NCI-H2227 (cell line): ENCODE data around the gene TWIST2.

Experiments
- DNase-seq: peaks from one replicate; lab custom pipeline; 2025; ENCODE audit not compliant: unreplicated experiment; lab: John Stamatoyannopoulos, UW

TWIST2 gene

DNA sequence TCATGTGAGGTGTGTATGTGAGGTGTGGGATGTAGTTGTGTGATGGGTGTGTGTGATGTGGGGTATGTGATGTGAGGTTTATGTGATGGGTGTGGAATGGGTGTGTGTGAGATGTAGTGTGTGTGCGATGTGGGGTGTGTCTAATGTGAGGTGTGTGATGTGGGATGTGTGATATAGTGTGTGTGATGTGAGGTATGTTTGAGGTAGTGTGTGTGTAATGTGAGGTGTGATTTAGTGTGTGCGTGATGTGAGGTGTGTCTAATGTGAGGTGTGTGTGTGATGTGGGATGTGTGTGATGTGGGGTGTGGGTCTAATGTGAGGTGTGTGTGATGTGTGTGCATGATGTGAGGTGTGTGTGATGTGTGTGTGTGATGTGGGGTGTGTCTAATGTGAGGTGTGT, 55.3 kb downstream of the TWIST2 start:
- DNase-seq: no peak

DNA sequence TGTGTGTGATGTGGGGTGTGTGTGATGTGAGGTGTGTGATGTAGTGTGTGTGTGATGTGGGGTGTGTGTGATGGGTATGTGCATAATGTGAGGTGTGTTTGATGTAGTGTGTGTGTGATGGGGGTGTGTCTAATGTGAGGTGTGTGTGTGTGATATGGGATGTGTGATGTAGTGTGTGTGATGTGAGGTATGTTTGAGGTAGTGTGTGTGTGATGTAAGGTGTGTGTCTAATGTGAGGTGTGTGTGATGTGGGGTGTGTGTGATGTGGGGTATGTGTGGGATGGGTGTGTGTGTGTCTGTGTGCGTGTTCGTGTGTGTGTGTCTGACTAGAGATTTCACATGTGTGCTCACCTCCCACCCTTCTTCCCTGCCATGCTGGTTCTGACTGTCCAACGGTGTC, 56.3 kb downstream of the TWIST2 start:
- no peak for DNase-seq

DNA sequence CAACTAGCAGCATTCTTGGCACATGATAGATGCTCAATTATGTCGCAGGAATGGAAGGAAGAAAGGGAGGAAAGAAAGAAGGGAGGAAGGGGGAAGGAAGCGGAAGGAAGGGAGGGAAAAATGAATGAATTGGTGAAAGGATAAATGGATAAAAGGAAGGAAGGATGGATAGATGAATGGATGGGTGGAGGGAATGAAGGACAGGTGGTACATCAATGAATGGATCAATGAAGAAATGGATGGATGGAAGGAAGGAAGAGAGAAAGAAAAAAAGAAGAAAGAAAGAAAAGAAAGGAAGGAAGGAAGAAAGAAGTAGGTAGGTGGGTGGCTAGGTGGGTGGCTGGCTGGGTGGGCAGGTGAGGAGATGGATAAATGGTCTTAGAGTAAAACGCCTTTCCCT, 56.8 kb downstream of the TWIST2 start:
- no peak for DNase-seq

DNA sequence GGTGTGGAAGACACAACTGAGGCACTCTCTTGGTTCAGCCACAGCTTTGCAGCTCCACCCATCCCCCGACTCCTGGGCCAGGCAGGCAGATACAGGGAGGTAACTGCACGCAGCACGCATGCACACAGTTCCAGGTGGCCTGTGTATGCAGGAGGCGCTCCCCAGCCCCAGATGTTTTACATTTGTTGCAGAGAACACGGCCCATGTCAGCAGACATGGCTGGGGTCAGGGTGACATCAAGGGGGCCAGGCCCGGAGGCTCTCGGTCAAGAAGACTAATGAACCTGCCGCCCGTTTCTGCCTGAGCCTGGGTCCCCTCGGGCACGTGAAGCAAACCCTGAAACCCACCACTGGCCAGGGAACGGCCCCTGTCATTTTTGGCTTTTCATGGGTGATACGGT, 57.3 kb downstream of the TWIST2 start:
- no peak for DNase-seq

DNA sequence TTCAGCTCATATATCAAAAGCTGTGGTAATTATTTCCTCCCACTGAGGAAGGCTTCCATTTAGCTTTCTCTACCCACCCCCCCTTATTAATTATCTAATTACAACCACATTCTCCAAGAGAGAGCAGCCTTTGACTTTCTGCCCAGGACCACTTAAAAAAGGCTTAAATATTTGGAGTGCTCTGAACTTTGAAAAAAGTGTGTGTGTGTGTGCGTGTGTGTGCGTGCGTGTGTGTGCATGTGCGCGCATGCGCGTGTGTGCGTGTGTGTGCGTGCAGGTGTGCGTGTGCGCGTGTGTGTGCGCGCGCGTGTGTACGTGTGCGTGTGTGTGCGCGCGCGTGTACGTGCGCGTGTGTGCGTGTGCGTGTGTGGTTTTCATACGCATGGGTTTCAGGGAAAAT, 57.8 kb downstream of the TWIST2 start:
- no peak for DNase-seq

DNA sequence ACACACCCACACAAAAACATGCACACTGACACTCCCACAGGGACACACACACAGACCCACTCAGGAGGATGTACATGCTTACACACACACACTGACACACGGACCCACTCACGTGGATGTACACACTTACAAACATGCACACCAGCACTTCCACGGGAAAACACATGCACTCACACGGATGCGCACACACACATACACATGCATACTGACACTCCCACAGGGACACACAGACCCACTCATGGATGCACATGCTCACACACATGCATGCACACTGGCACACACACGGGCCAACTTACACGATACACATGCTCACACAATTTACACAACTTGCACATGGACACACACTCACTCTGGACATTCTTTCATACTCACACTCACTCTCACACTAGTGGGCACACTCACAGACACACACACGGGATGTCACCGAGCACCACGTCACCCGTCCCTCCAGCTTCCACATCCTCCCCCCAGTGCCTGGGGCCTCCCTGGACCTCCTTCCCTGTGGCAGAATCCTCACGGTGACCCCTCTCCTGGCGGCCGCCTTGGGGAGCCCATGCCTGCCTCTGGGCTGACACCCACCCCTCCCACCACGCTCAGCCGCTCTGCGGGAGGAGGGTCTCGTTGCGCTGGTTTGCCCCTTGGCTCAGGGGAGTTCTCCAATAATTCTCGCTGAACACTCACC, 58.5 kb downstream of the TWIST2 start:
- no peak for DNase-seq

DNA sequence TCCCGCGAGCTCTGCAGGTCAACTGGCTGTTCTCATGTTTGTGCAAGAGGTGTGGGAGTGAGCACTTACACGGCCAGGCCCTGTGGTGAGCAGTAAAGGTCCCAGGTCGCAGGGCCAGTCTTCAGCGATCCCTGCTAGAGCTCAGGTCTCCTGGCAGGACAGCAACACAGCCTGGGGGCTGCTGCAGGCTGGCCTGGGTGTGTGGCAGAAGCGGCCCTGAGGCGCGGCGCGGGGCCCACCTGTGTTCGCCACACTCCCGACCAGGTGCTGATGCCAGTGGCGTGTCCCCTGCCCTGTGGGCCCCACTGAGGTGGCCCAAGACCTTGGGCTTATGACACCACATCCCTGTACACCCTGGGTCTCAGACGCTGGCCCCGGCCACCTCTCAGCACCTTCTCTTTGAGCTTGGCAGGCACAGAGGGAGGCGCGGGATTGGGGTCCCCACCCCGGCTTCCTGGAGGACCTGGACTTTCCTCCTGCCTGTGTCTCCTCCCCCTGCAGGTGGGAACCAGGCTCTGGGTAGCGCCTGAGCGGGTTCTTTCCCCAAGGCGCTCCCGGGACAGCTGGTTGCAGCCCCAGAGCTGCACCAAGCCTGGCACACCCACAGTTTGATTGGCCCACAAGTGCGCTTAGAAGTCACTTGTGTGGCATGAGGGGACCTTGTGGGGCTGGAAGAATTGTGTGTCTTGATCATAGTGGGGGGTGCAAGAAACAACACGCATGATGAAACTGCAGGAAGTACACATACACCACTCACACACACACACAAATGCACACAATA, 59.2 kb downstream of the TWIST2 start:
- no peak for DNase-seq

DNA sequence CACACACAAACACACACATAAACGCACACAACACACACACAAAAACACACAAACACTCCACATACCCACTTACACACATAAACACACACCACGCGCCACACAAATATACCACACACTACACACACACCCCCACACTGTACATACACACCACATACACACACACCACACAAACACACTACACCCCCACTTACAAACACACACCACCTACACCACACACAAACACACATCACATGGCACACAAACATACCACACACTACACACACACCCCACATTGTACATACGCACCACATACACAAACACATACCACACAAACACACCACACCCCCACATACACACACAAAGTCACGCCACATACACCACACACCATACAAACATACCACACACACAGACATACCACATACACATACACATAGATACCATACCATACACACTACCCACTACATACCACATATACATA, 59.9 kb downstream of the TWIST2 start:
- DNase-seq: no peak

DNA sequence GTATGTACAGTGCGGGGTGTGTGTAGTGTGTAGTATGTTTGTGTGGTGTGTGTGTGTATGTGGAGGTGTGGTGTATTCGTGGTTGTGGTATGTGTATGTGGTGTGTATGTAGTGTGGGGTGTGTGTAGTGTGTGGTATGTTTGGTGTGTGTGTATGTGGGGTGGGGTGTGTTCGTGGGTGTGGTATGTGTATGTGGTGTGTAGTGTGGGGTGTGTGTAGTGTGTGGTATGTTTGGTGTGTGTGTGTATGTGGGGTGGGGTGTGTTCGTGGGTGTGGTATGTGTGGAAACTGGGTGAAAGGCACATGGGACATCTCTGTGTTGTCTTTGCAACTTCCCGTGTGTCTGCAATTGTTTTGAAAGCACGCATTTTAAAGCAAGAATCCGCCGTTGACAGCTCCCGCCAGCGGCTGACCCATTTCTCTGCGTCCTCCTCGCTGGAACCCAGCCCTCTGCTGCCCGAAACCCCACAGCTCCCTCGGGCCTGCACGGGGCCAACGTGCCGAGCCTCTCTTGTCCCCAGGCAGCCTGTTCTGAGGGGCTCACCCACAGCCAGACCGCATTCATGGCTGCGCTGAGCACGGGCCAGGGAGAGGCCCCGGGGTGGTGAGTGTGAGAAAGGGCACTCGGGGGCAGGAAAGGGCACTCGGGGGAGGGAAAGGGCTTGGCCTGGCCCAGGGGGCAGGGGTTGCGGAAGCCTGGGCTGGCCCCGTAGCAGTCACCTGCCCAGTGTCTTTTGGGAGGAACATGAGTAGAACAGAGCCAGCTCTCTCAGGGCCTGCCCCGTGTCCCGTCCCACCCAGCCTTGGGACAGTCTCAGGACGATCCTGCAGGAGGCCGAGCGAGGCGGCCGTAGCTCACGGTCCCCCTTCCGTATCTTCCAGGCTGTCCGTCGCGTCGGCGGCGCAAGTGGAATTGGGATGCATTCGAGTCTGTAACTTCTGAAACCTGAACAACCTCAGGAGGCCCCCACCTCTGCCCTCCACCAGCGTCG, 61.4 kb downstream of the TWIST2 start:
- no peak for DNase-seq

DNA sequence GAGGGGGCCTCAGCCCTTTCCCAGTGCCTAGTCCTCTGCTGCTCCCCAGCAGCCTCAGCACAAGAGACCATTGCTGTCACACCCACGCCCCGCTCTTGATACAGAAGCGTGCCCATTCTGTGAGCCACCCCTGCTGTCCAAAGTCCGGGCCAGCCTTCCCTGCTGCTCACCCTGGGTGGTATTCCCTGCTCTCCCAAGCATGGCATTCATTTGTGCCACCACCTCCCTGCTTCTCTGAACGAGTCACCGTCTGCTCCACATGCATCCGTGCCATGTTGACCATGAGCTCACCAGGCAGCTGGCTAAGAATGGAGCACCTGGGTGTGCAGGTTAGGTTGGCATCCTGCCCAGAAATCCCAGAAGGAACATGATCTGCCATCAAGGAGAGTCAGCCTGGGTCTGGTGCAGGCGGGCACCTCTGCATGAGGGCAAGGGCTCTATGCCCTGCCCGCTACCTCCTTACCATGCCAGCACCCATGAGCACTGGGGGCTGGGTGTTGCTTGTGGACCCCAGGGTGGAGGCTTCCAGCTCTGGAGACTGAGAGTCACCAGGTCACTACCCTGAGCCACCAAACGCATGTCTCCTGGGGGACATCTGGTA, 63.0 kb downstream of the TWIST2 start:
- DNase-seq: no peak

DNA sequence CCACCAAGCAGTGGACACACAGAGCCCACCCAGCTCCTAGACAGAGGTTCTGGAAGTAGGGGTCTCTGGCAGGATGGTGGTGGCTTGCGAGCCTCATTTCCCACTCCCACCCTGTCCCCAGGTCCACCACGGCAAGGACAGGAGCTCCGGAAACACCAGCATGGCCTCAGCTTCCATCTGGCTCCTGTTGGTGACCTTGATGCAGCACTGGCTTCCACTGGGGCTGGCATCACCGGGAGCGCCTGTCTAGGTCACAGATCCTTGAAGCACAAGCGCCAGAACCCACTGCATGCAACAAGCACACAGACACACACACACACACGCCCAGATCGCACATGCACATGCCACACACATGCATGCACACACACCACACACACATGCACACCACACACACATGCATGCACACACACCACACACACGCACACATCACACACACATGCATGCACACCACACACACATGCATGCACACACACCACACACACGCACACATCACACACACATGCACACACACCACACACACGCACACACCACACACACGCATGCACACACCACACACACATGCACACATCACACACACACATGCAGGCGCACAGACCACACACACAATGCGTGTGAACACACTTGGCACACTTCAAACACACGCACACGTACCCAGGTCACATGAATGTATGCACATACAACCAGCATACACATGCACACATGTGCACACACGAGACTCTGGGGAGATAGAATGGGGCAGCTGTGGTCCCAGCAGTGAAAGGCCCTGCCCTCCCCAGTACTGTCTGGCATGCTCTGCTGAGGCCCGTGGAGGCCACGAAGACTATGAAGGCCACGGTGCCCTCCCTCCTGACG, 63.7 kb downstream of the TWIST2 start:
- DNase-seq: no peak

DNA sequence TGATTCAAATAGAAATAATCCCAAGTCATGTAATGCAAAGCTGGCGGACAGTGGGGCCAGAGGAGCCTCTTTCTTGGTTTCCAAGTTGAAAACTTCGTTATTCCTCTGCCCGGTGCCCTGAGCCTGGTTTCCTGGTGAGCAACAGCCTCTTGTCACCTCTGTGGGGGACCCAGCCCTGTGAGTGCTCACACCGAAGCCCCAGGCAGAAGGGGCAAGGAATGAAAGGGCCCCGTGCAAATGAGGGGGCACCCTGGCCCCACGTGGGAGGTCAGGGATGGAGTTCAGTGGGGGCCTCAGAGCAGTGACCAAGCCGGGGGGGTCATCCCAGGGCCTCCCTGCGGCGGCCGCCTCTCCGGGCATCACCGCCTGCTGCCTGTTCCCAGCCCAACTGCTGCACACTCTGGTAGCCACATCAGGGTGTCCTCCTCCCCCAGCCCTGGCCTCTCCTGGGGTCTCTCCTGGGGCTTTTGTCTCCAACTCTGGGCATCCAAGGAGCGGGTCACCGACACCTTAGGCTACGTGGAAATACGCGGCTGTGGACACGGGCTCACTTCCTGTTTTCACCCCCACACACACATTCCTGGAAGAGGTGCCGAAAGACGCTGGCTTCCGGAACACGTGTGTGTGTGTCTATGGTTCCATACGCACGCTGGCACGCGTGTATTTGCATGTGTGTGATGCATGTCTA, 64.5 kb downstream of the TWIST2 start:
- DNase-seq: no peak

DNA sequence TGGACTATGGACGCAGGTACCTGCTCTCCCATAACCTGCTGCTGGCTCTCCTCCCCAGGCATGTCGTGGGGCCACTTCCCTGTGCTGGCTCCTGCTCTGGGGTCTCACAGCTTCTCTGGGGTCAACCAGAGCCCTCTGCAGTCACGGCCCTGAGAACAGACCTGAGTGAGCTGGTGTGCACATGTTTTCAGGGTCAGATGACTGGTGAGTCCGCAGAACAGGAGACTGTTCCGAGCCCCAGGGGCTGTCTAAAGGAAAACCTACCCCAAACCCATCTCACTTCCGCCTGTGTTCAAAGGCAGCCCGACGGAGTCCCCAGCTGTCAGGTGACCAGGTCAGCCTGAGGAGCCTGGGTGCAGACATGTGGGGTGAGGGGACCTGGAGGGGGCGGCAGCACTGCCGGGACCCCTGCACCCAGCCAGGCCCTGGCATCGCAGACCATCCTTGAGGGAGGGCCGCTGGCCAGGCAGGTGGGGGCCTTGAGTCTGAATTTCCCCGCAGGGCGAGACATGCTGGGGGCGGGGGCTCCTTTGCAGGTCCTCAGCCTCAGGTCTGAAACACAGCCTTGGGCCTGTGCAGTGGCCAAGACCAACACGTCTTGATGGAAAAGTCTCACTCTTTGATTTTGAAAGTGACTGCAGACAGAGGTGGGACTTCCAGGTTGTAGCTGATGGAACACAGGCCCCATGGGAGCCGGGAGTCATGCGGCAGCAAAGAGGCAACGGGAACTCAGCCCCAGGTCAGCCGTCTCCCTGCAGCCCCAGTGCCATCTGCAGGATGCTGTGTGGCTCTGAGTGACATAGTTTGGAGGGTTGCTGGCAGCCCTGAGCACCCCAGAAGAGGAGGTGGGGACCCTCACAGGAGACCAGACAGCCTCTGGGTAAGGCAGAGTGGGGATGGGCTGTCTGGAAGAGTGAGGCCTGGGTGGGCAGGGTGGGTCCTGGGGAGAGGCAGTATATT, 65.3 kb downstream of the TWIST2 start:
- DNase-seq: no peak

DNA sequence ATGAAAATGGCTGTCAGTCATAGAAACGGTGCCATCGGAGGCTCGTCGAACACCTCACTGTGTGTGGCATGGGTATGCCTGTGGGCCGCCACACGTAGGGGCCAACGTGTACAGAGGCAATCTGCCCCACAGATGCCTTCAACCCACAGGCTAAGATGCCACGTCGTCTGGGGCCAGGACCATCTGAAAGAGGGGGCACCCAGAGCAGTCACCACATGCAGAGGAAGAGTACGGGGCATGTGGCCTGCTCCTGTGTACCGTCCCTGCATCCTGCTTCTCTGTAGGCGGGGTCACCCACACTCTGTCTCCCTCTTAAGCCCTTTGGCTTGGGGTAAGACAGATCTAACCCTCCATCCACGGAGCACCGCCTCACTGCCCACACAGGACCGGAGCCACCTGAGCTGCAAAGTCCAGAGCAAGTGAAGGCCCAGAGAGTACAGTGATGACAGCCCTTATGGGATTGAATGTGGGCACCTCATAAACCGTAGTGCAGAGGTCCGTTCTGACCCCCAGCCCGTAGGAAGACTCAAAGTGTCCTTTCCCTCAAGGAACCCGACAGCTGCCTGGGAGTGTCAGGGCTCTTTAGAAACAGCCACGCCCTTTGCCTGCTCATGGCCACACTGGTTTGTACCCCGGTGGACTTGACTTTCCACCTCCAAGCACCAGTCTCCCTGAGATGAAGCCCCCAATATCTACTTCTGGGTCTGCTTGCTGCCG, 66.2 kb downstream of the TWIST2 start:
- DNase-seq: no peak

DNA sequence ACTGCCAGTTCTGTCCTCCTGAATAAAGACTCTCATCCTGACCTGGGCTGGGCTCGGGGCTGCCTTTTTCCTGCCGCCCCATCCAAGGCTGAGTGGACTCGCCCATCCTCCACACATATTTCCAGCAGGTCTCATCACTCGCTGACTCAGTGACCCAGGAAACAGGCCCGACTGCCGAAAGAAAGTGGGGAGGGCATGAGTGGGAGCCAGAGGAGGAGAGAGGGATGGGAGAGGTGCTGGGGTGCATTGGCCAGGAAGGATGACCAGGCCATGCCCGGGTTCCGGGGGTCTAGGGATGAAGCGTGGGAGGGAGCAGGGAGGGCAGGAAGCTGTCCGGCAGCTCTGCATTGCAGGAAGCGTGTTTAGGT, 66.7 kb downstream of the TWIST2 start:
- DNase-seq: no peak

DNA sequence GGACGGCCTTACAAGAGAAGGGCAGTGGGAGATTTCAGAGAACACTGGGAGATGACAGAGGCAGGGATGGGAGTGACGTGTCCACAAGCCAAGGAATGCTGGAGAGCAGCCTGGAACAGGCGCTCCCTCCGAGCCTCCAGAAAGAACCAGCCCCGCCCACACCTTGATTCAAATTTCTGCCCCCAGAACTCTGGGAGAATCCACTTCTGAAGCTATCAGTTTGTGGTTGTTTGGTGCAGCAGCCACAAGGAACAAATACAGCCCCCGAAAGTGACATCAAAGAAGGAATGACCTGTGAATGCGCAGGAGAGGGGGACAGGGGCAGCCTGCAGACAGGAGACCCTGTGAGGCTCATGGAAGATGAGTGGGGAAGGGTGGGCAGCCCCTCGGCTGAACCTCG, 67.3 kb downstream of the TWIST2 start:
- no peak for DNase-seq

DNA sequence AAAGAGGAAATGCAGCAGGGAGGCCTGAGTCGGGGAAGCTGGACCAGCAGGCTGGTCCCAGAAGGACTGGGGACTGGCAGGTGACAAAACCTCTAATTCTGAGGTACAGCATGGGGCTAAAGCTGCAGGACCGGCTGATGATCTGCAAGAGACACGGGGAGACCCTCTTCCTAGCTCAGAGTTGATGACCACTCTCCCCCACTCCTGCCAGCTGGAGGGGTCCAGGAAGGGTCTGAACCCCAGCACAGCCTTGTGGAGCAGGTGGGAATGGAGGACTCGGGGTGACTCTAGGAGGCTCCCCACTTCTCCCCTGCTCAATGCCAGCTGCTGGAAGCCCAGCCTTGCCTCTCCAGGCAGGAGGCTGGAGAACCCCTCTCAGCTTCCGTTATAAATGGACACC, 67.7 kb downstream of the TWIST2 start:
- DNase-seq: no peak
